ENCODE results near the gene MYO18A. TPM values are rescaled to one million over a fixed set of nuclear protein-coding genes. Genes with fewer than 3 reads are reported as not detected.
"Not testable (repeated sequence)": the region's sequence is repeated elsewhere in the genome, so short reads cannot be mapped to it uniquely, and the experiment has no call there.

The MYO18A gene
- total RNA-seq, 1 donor from 2014 or later, result 373 TPM

GRCh38 chr17:29099527-29099926, 80.7 kb downstream of the MYO18A start:
- DNase-seq (ENCODE audit: missing footprints) (no peak), ATAC-seq (no peak)
- intact Hi-C loops (cut with DNase I), result no loop called here

DNA sequence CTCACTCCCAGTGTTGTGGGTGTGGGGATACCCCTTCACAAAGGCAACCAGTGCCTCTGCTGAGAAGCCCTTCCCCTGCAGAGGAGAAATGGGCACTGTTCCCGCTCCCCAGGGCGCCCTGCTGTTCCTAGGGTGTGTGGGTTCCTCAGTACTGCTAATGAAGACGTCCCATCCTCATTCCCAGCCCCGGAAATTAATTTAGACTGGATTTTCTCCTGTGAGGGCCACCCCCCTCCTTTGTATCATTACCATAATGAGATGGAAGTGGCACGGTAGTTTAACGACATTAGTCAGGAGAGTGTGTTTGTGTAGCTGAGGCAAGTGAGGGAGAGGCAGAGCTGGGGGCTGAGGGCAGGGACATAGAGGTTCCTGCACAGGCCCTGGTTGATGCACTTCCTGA, 84.1 kb downstream of the MYO18A start:
- DNase-seq (ENCODE audit: missing footprints) (no peak), ATAC-seq (no peak)
- intact Hi-C loops (cut with DNase I), result no loop called here

DNA sequence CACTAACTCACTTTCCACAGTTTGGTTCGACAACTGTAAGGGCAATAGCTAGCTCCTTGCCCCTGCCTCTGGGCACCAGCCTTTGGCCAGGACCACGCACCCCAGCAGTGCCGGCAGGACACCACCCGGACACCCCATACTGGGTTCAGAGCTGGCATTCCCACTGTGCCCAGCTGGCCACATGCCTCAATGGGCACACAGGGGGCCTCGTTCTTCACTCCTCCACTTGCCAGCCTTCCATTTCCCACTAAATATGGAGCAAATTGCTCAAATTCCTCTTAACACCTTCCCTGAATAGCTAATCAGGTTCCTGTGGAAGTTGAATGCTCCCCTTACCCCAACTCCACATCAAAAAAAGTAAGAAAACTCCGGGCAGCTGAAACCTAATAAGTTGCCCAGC, 84.8 kb downstream of the MYO18A start:
- intact Hi-C loops (cut with DNase I), result no loop called here
- no peak for DNase-seq (ENCODE audit: missing footprints)
- ATAC-seq, result no peak

DNA sequence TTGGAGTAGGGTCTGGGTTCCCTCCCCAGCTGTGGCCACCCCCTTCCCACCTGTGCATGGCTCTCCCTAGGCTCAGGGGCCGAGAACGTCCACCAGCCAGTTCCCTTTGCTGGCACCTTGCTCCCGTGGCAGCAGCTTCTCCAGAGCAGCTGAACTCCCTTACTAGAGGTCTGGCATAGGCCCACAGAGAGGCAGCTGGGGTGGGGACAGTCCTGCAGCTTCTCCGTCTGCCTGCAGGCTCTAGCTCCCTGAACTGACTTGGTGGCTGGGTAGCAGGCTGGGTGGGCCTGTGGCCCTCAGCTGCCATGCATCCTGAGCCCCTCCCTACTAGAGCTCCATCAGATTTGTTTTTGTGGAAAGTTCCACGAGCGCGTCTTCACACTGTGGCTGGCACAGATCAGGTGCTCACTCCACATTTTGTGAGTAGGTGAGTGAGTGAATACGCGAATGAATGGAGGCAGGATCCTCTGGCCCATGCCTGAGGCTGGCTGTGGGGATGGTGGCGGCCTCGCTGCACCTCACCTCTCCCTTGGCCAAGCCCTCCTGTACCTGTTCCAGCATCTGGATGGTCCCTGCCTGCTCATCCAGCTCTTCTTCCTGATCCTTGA, 86.0 kb downstream of the MYO18A start:
- intact Hi-C loops (cut with DNase I), result no loop called here
- ATAC-seq (no peak), DNase-seq (ENCODE audit: missing footprints) (no peak)

DNA sequence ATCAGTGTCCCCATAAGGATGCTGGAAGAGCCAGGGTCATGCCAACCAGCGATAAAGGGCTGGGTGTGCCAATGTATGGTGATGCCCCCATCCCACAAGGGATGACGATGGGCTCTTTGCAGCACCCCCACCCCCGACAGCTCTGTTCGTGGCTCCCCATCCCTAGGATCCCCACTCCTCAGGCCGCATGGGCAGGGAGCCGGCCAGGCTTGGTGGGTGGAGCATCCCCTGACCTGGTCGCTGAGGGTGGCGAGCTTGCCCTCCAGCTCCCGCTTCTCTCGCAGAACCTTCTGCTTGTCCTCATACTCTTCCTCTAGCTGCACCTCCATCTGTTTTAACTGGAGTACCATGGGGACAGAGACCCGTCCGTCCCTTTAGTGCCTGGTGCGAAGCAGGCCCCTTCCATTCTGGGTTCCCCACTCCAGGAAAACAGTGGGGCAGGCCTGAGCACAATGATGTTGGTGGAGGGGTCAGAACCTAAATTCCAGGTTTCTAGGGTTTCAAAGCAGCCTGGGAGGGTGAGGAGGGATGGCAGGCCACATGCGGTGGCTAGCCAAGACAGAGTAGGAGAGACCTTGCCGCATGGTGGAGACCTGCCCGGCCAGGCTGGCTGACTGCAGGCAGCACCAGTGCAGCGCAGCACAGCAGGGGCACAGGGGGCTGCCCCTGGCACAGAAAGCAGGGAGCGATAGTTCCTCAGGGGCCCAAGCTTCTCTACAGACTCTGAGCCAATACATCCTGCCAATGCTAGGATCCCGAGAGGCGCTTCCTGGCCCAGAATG, 86.9 kb downstream of the MYO18A start:
- ATAC-seq (no peak), DNase-seq (ENCODE audit: missing footprints) (peak; percentile 58)
- intact Hi-C loops (cut with DNase I), result no loop called here

GRCh38 chr17:29091606-29092289, 88.5 kb downstream of the MYO18A start:
- intact Hi-C loops (cut with DNase I), result no loop called here
- DNase-seq (ENCODE audit: missing footprints), result no peak
- ATAC-seq, result no peak

DNA sequence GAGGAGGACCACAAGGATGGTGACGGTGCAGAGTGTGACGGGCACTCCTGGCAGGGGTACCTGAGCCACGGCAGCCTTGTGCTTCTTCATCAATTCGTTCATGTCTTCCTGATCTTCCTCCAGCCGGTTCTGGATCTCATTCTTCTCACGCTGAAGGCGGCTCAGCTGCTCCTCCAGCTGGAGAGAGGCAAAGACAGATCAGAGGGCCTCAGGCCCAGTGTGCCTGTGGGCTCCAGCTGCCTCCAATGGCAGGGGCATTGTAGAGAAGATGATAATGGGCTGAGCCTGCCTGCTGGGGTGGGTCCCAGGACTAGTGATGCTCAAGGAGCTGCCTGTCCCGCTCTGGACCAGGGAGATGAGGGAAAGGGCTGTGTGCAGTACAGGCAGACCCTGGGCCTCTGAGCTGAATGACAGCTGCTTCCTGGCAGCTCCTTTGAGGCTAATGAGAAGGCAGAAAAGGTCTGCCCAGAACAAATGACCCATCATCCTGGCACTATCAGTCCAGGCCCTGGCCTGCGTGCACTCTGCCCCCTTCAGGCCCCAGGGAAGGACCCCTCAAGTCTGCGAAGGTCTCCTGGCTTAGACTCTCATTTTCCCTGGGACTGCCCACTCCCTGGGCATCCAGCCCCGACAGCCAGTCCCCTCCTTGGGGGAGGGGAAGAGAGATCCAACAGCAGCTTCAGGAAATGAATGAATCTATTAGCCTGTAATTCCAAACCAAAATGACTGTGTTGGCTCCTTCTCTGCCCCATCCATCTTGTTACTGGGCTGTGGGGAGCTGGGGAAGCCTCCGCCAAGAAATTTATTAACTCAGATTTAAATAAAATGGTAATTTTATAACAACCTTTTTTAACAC, 89.2 kb downstream of the MYO18A start:
- DNase-seq (ENCODE audit: missing footprints) (peak; percentile 13), ATAC-seq (no peak)
- intact Hi-C loops (cut with DNase I), result no loop called here

DNA sequence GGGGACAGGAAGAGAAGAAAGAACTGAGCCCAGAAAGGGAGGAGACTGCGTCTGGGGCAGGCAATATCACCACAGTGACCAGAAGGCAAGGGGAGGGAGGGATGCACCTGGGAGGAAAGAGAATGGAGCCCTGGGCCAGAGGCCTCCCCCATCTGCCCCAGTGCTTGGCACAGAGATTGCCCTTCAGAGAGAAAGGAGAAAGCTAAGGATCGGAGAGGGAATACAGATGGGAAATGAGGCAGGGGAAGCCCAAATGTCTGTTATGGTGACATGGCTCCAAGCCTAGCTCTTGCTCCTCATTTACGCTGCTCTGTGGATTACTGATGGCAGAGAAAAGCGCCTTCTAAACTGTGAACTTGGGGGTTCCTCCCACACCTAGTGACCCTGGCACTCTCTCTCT, 90.1 kb downstream of the MYO18A start:
- no peak for ATAC-seq
- no peak for DNase-seq (ENCODE audit: missing footprints)
- intact Hi-C loops (cut with DNase I), result no loop called here

- intact Hi-C loops (cut with DNase I), result no loop called here
- DNase-seq (ENCODE audit: missing footprints) (no peak), ATAC-seq (peak; percentile 67)
These were observed 90.6 kb downstream of the MYO18A start for GRCh38 chr17:29089601-29090044.

GRCh38 chr17:29088782-29089181, 91.4 kb downstream of the MYO18A start:
- intact Hi-C loops (cut with DNase I); ATAC-seq; DNase-seq (ENCODE audit: missing footprints): not testable (repeated sequence)

- DNase-seq (ENCODE audit: missing footprints) (no peak), ATAC-seq (no peak)
- intact Hi-C loops (cut with DNase I), result no loop called here
These were observed 93.4 kb downstream of the MYO18A start for GRCh38 chr17:29086628-29087332.

DNA sequence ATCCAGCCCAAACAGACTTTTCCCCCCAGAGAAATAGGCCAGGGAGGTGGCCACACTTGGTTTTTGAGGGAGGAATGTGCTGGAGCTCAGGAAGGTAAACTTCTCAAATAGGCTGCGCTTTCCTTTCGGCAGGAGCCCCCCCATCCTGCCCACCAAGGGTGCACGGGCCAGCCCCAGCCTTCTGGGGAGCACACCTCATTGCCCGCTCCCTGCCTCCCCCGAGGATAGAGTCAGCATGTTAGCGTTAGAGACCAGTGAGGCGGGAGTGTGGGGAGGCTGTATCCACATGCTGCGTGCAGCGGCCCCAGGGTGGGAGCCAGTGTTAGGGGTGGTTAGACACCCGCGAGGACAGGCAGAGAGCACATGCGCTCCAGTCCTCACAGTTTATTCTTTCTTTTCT, 95.0 kb downstream of the MYO18A start:
- DNase-seq (ENCODE audit: missing footprints) (no peak), ATAC-seq (no peak)
- intact Hi-C loops (cut with DNase I), result no loop called here

- intact Hi-C loops (cut with DNase I), result no loop called here
- DNase-seq (ENCODE audit: missing footprints) (no peak), ATAC-seq (no peak)
These were observed 95.6 kb downstream of the MYO18A start for GRCh38 chr17:29084541-29085146.

- intact Hi-C loops (cut with DNase I), result no loop called here
- ATAC-seq (no peak), DNase-seq (ENCODE audit: missing footprints) (no peak)
These were observed 99.2 kb downstream of the MYO18A start for GRCh38 chr17:29080965-29081364.

GRCh38 chr17:29080323-29080722, 99.9 kb downstream of the MYO18A start:
- peak; percentile 33 for DNase-seq (ENCODE audit: missing footprints)
- intact Hi-C loops (cut with DNase I), result no loop called here
- ATAC-seq, result no peak

DNA sequence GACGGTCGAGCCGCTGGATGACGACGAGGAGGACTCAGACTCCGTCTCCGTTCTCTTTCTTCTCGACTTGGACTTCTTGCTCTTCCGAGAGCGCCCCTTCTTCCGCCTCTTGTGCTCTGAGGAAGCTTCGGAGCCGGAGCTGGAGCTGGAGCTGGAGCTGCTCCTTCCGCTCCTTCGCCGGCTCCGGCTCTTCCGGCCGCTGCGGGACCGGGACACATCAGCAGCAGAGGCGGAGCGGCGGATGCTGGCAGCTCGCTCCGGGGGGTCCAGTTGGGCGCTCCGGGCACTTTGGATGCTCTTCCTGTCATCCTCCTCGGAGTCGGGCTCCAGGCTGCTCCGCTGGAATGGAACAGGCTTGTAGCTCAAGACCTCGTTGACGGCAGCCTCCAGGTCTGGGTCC, 100.3 kb downstream of the MYO18A start:
- ATAC-seq, result no peak

GRCh38 chr17:29079433-29079832, 100.8 kb downstream of the MYO18A start:
- DNase-seq (ENCODE audit: missing footprints) (peak; percentile 4), ATAC-seq (no peak)
- intact Hi-C loops (cut with DNase I), result no loop called here

More for the DNA sequence above, 100.3 kb downstream of the MYO18A start:
- DNase-seq (ENCODE audit: missing footprints), result peak; percentile 49
- intact Hi-C loops (cut with DNase I), result no loop called here

Data from Right ventricle myocardium inferior (tissue), 1 donor.